ENCODE data around the gene PALLD.

DNA sequence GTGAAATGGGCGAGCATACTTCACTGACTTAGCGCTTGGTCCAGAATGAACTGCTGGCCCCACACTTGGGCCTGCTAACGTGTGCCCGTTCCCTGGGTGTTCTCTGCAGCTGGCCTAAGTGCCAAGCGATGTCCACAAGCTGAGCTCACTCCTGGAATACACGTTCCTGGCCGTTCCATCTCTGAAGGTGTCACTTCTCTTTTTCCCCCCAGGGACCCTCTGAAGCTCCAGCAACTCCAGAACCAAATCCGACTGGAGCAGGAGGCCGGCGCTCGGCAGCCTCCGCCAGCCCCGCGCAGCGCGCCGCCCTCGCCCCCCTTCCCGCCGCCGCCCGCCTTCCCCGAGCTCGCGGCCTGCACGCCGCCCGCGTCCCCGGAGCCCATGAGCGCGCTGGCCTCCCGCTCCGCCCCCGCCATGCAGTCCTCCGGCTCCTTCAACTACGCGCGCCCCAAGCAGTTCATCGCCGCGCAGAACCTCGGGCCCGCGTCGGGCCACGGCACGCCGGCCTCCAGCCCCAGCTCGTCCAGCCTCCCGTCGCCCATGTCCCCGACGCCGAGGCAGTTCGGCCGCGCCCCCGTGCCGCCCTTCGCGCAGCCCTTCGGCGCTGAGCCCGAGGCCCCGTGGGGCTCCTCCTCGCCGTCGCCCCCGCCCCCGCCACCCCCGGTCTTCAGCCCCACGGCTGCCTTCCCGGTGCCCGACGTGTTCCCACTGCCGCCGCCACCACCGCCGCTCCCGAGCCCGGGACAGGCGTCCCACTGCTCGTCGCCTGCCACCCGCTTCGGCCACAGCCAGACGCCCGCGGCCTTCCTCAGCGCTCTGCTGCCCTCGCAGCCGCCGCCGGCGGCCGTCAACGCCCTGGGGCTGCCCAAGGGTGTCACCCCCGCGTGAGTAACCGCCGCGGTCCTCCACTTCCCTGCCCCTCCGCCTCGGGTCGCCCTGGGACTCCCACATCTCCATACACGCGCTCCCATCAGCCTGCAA, 380.9 kb downstream of the PALLD start:
- TF ChIP-seq, protein P1, sequence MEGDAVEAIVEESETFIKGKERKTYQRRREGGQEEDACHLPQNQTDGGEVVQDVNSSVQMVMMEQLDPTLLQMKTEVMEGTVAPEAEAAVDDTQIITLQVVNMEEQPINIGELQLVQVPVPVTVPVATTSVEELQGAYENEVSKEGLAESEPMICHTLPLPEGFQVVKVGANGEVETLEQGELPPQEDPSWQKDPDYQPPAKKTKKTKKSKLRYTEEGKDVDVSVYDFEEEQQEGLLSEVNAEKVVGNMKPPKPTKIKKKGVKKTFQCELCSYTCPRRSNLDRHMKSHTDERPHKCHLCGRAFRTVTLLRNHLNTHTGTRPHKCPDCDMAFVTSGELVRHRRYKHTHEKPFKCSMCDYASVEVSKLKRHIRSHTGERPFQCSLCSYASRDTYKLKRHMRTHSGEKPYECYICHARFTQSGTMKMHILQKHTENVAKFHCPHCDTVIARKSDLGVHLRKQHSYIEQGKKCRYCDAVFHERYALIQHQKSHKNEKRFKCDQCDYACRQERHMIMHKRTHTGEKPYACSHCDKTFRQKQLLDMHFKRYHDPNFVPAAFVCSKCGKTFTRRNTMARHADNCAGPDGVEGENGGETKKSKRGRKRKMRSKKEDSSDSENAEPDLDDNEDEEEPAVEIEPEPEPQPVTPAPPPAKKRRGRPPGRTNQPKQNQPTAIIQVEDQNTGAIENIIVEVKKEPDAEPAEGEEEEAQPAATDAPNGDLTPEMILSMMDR (IDR thresholded peaks at IDR 0.05): no peak
- TF ChIP-seq POLR2AphosphoS5 (IDR thresholded peaks at IDR 0.05; ENCODE audit: low read depth, low read length) (no peak), SIN3A (IDR thresholded peaks at IDR 0.05; ENCODE audit: borderline replicate concordance, insufficient read depth, low read depth, low read length) (no peak), REST (IDR thresholded peaks at IDR 0.05; ENCODE audit: insufficient read depth in 1 of 2, low read depth in 2 of 2, low read length in 1 of 2) (no peak)

Data from Panc1 (cell line).